C4-2B (cell line): Measurements from ENCODE around the gene NABP2.

Source experiments
- CTCF ChIP-seq: fragments of 450-650 bp; conservative IDR thresholded peaks from 2 replicates; pipeline ENCODE4 v1.5.1; 2017; ENCODE audit warnings: mild to moderate bottlenecking
- ZFX ChIP-seq: fragments of 450-650 bp; IDR thresholded peaks from 2 replicates; pipeline ENCODE4 v1.6.1; 2017

- TF ChIP-seq CTCF (no peak), ZFX (no peak)
Measured at GRCh38 chr12:56243731-56244181, 19.6 kb downstream of the NABP2 start.
